SK-N-SH treated with all-trans-retinoic acid at 6 μM for 48 hours (cell line): ENCODE measurements around the gene MLIP.

Experiments used
- RARB ChIP-seq: fragments of 250-450 bp; sonication (Bioruptor Pico); IDR thresholded peaks from 2 replicates; pipeline ENCODE4 v1.8.0; 2021; ENCODE audit warnings: mild to moderate bottlenecking, moderate library complexity
- ZNF565 ChIP-seq: fragments of 450-650 bp; formaldehyde crosslinking; conservative IDR thresholded peaks from 2 replicates; pipeline ENCODE4 v1.5.0; 2020; ENCODE audit warnings: low read depth, mild to moderate bottlenecking, moderate library complexity

- no peak for TF ChIP-seq ZNF565 (CRISPR knock-in tag)
- TF ChIP-seq RARB (CRISPR knock-in tag), result no peak
Observed at GRCh38 chr6:54204921-54205591, 93.8 kb downstream of the MLIP start.
